K562 (cell line): ENCODE data around the gene DUS1L. TPM values are rescaled to one million over a fixed set of nuclear protein-coding genes. Genes with fewer than 3 reads are reported as not detected.

Experiments
- CLOCK ChIP-seq: fragments of 250-450 bp; sonication (Bioruptor Pico); IDR thresholded peaks from 2 replicates; pipeline ENCODE4 v1.4.0; 2020; ENCODE audit warnings: mild to moderate bottlenecking, moderate library complexity, borderline replicate concordance
- CXXC5 ChIP-seq: fragments of 250-450 bp; sonication (Bioruptor Pico); IDR thresholded peaks from 2 replicates; pipeline ENCODE4 v1.8.0; 2022; ENCODE audit warnings: inconsistent platforms, mild to moderate bottlenecking, moderate library complexity
- E2F5 ChIP-seq: sonication (generic); formaldehyde crosslinking; IDR thresholded peaks from 2 replicates; pipeline ENCODE4 v1.8.0; 2022; ENCODE audit warnings: mild to moderate bottlenecking, missing genetic modification reagents
- ELF2 ChIP-seq: fragments of 250-450 bp; sonication (Bioruptor Pico); IDR thresholded peaks from 2 replicates; pipeline ENCODE4 v1.5.0; 2021; ENCODE audit warnings: mild to moderate bottlenecking
- ZNF592 ChIP-seq: fragments of 450-650 bp; IDR thresholded peaks from 2 replicates; pipeline ENCODE4 v1.6.1; 2017; ENCODE audit warnings: antibody characterized with exemption, mild to moderate bottlenecking
- polyA plus RNA-seq, 8 experiments: library from polyadenylated mRNA; depleted of rRNA in 4 of 8; stranded (reverse) in 5 of 8; unstranded in 3 of 8; fragments of >200 nt; fragmentation: Nextera tagmentation in 2 of 8; fragmentation: Illumina TruSeq in 1 of 8; extraction: Ambion mirVana in 2 of 8; extraction: Trizol in 1 of 8; gene quantifications; 2 replicates each; pipeline versions ENCODE4 v1.2.1 to v1.2.3, GENCODE V29; 2011 to 2014; ENCODE audit warnings: inconsistent platforms in 1 of 8, missing spikeins in 1 of 8
- total RNA-seq, 7 experiments: library from RNA; depleted of rRNA in 6 of 7; stranded (reverse); fragments of >200 nt in 6 of 7; fragmentation: Illumina TruSeq in 2 of 7; extraction: Trizol in 2 of 7; gene quantifications; 2 replicates each; pipeline versions ENCODE4 v1.2.1 to v1.2.3, GENCODE V29; 2011 to 2021; ENCODE audit warnings: low replicate concordance in 1 of 7

DUS1L gene
- total and polyA plus RNA-seq, 9 of the 15 experiments (the other 6 are each of a cell fraction or from before 2014, with no cell fraction given), result 7.8 to 210 (median 83.9) TPM

- TF ChIP-seq CLOCK (CRISPR knock-in tag) (no peak), CXXC5 (peak; percentile 51; the same call in 1 of the 2 replicates), E2F5 (CRISPR knock-in tag) (no peak), ZNF592 (peak; percentile 49; the same call in 1 of the 2 replicates), ELF2 (no peak)
Measured at GRCh38 chr17:82103553-82104451, 38.2 kb upstream of the DUS1L start (continued).
